Measurements from ENCODE around the gene BPIFB3. TPM values are rescaled to one million over a fixed set of nuclear protein-coding genes. Genes with fewer than 3 reads are reported as not detected.

BPIFB3 gene, protein sequence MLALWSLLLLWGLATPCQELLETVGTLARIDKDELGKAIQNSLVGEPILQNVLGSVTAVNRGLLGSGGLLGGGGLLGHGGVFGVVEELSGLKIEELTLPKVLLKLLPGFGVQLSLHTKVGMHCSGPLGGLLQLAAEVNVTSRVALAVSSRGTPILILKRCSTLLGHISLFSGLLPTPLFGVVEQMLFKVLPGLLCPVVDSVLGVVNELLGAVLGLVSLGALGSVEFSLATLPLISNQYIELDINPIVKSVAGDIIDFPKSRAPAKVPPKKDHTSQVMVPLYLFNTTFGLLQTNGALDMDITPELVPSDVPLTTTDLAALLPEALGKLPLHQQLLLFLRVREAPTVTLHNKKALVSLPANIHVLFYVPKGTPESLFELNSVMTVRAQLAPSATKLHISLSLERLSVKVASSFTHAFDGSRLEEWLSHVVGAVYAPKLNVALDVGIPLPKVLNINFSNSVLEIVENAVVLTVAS
- not detected for total RNA-seq

DNA sequence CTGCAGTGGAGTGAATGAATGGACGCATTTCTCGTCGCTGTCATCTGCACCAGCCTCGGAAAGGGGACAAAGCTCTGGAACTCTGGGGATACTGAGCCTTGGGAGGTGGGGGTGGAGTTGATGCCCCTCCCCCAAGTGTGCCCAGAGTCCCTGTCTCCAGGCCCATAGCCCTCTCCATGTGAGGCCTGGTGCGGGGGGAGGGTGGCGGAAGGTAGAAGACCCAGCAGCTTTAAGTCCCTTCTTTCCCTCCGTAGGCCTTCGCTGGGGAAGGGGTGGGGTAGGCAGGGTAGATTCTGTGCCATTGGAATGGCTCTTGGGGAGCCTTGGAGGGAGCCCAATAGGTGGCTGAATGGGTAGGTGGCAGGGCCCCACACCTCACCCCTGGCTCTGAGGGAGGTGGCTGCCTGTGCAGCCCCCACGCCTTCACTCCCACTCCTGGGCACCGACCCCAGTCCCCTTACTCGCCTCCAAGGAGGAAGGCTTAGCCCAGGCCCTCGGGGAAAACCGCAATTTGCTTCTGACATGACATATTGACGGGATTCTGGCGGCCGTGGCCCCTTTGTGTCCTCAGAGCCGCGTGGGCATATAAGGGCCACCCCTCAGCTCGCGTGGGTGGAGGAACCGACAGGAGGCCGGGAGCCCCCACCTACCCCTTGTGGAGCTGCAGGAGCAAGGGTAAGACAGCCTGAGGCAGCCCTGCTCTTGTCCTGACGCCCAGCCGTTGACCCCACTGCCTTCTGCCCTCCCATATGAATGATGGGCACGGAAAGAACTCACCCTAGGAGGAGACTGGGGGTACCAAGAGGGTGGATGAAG is at the start of gene BPIFB3:
BPIFB3 (plus strand) TSS at position 613 of the 816 bp plus-strand sequence. CDS start 1,533 bp downstream, outside the sequence.
- Histone ChIP-seq H3K27me3 (peaks cover 0 to 13% (median 0%) of the 10 kb centered on the region in 4 donors), H3K4me3 (no peak within 1 kb of the TSS), H3K4me1 (no peaks in the 10 kb centered on the region), H3K9me3 (no peaks in the 10 kb centered on the region), H3K36me3 (no peaks in the 10 kb centered on the region), H3K27ac (replicated peaks in 1 of 4) (no peak within 1 kb of the TSS)
- TF ChIP-seq POLR2A (IDR thresholded peaks at IDR 0.05; ENCODE audit: low read depth) = no peak
- no peak for TF ChIP-seq EP300 (IDR thresholded peaks at IDR 0.05)
- TF ChIP-seq, protein P1, sequence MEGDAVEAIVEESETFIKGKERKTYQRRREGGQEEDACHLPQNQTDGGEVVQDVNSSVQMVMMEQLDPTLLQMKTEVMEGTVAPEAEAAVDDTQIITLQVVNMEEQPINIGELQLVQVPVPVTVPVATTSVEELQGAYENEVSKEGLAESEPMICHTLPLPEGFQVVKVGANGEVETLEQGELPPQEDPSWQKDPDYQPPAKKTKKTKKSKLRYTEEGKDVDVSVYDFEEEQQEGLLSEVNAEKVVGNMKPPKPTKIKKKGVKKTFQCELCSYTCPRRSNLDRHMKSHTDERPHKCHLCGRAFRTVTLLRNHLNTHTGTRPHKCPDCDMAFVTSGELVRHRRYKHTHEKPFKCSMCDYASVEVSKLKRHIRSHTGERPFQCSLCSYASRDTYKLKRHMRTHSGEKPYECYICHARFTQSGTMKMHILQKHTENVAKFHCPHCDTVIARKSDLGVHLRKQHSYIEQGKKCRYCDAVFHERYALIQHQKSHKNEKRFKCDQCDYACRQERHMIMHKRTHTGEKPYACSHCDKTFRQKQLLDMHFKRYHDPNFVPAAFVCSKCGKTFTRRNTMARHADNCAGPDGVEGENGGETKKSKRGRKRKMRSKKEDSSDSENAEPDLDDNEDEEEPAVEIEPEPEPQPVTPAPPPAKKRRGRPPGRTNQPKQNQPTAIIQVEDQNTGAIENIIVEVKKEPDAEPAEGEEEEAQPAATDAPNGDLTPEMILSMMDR (IDR thresholded peaks at IDR 0.05) = no peak
- no peak for TF ChIP-seq POLR2AphosphoS5 (IDR thresholded peaks at IDR 0.05)
- DNase-seq (ENCODE audit: extremely low spot score) = no peak
- 80% methylated on average over 25 of the region's 25 CpGs for WGBS
- intact Hi-C loops (cut with DNase I) = no loop called here

DNA sequence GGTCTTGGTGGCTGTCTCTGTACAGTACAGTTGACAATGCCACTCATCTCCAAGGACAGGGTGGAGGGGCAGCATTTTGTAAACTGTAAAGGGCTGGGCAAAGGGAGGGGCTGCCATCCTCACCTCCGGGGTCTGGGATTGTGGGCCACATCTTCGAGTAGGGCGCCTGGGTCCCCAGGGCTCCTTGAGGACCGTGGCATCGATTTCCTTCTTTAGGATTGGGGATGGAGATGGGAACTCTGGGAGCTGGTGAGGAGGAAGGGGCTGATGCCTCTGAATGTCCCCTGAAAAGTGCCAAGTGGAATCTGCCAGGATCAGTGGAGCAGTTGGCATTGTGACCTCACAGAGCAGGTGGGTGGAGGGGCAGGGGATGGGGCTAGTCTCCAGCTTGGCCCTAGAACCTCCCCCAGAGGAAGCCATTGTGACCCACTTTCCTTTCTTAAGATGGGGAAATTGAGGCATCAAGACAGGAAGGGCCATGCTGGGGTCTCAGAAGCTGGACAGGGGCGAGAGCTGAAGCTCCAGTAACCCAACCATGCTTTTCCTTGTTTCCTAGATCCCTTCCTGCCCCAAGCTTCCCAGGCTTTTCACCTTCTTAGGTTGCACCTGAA is 49.5 kb upstream of the BPIFB3 start, which contains the start of gene SUN5:
SUN5 (minus strand) TSS at position 293 of the 611 bp plus-strand sequence; CDS start at position 200, 93 bp downstream.
- no peak within 1 kb of the TSS for H3K27ac ChIP-seq (replicated peaks in 1 of 4)
- TF ChIP-seq EP300 (IDR thresholded peaks at IDR 0.05) (no peak), POLR2AphosphoS5 (IDR thresholded peaks at IDR 0.05) (no peak), POLR2A (IDR thresholded peaks at IDR 0.05; ENCODE audit: low read depth) (no peak)
- TF ChIP-seq, protein P1 (IDR thresholded peaks at IDR 0.05) = no peak
- no peaks in the 10 kb centered on the region for H3K36me3 ChIP-seq
- 67% methylated on average over 5 of the region's 6 CpGs for WGBS
- DNase-seq (ENCODE audit: extremely low spot score) = no peak
- peaks cover 0 to 9% (median 6%) of the 10 kb centered on the region in 4 donors for H3K9me3 ChIP-seq
- intact Hi-C loops (cut with DNase I) = no loop called here
- no peaks in the 10 kb centered on the region for H3K4me1 ChIP-seq
- no peak within 1 kb of the TSS for H3K4me3 ChIP-seq
- no peaks in the 10 kb centered on the region for H3K27me3 ChIP-seq

DNA sequence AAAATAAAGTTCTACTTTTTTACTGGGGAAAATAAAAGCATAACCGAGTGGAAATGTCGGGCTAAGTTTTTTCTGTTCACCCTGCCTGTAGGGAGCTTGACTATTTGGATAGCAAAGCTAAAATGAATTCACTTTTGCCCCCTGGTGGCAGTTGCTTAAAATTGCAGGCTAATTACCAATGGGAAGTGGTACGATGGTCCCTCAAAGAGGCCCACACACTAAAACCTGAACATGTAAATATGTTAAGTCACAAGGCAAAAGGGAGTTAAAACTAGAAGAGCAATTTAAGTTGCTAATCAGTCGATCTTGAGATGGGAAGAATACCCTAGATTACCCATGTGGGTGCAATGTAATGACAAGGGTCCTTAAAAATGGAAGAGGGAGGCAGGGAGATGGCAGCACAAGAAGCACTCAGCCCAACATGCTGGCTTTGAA is 48.6 kb upstream of the BPIFB3 start:
- H3K4me1 ChIP-seq = no peaks in the 10 kb centered on the region
- H3K4me3 ChIP-seq = no peak overlapping the region
- no peaks in the 10 kb centered on the region for H3K36me3 ChIP-seq
- no peak overlapping the region for H3K27ac ChIP-seq (replicated peaks in 1 of 4)
- H3K27me3 ChIP-seq = no peaks in the 10 kb centered on the region
- 63% methylated on average over 4 of the region's 4 CpGs for WGBS
- peaks cover 0 to 9% (median 6%) of the 10 kb centered on the region in 4 donors for H3K9me3 ChIP-seq
- TF ChIP-seq EP300 (IDR thresholded peaks at IDR 0.05) (no peak), POLR2AphosphoS5 (IDR thresholded peaks at IDR 0.05) (no peak), POLR2A (IDR thresholded peaks at IDR 0.05; ENCODE audit: low read depth) (no peak)
- TF ChIP-seq, protein P1 (IDR thresholded peaks at IDR 0.05) = peak in 2 of 3 experiments; percentile 9 to 15
- intact Hi-C loops (cut with DNase I) = no loop called here
- no peak for DNase-seq (ENCODE audit: extremely low spot score)

DNA sequence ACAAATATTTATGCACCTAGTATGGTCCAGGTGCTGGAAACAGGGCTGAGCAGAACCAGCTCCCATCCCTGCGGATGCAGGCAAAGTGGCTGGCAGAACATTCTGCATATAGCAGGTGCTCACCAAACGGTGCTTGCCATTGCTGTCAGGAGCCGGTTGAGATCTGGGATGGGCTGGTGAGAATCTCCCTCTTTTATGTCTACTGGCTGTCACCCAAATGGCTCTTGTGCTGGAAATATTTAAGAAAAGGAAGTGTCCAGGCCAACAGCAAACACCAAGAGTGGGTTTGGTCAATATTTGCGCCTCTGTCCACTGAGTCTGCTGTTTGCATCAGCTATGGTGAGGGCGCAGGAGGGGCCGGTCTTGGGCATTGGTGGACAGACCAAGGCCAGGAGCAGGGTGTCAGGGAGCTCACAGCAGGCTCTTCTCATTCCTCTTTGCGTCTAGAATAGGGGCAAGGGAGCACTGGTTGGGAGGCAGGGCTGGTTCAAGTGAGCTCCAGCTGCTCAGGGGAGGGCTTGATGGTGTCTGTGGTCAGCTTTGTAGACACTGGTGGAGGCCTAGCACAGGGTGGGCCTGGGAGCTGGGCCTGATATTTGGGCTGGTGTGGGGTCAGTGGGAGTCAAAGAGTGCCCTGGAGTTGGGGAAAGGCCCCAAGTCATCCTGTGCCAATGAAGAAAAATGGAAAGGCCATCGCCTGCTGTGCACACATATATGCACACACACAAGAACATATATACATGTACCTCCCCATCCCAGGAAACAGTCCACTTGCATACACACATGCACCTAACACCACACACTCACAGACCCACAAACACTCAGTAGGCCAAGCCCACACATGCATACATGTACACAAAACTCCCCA is 47.6 kb upstream of the BPIFB3 start:
- Histone ChIP-seq H3K9me3 (peaks cover 0 to 9% (median 6%) of the 10 kb centered on the region in 4 donors), H3K4me3 (no peak overlapping the region), H3K27me3 (peaks cover 0 to 6% (median 0%) of the 10 kb centered on the region in 4 donors), H3K4me1 (no peaks in the 10 kb centered on the region), H3K27ac (replicated peaks in 1 of 4) (no peak overlapping the region), H3K36me3 (no peaks in the 10 kb centered on the region)
- 71% methylated on average over 8 of the region's 8 CpGs for WGBS
- TF ChIP-seq EP300 (IDR thresholded peaks at IDR 0.05) (no peak), POLR2AphosphoS5 (IDR thresholded peaks at IDR 0.05) (no peak), POLR2A (IDR thresholded peaks at IDR 0.05; ENCODE audit: low read depth) (no peak)
- TF ChIP-seq, protein P1 (IDR thresholded peaks at IDR 0.05) = no peak
- intact Hi-C loops (cut with DNase I) = no loop called here
- DNase-seq (ENCODE audit: extremely low spot score) = no peak
